HepG2 (cell line): ENCODE measurements around the gene ATP12A. TPM values are rescaled to one million over a fixed set of nuclear protein-coding genes. Genes with fewer than 3 reads are reported as not detected.
A peak's percentile ranks its signal among the peaks of the same experiment; 100 is the strongest.

Experiments used
- ATAC-seq: fragments of 200-7000 bp; cut with Tn5 transposase; 3 replicates; pipeline ENCODE4 v1.9.1; 2020; ENCODE audit warnings: mild to moderate bottlenecking, moderate library complexity
- BruUV-seq: library from RNA; stranded (reverse); fragments of 400-500 nt; replicated peaks from 2 replicates; lab custom pipeline; 2021; lab: Mats Ljungman, UMichigan
- CTCF ChIA-PET: fragments of 300-600 bp; formaldehyde crosslinking; extraction: SDS; loops from one replicate; lab custom pipeline; 2021; ENCODE audit warnings: low total read pairs, inconsistent platforms, low intra/inter-chr PET ratio; lab: Yijun Ruan, JAX
- POLR2A ChIA-PET: fragments of 350-600 bp; sonication (Branson Sonifier 250); formaldehyde crosslinking; loops from one replicate; lab custom pipeline; 2020; ENCODE audit warnings: antibody characterized with exemption, inconsistent platforms; lab: Yijun Ruan, JAX
- DNase-seq: peaks from one replicate; pipeline ENCODE4 v3.0.0-alpha.2; 2015; ENCODE audit warnings: low spot score
- FAIRE-seq: peaks from 3 replicates; lab custom pipeline; 2011; peaks lifted over from hg19 to GRCh38; lab: Jason Lieb, UNC
- H2AFZ ChIP-seq: one replicate; pipeline ENCODE4 v1.6.1; 2011; ENCODE audit warnings: low read length, inconsistent platforms
- H3K27ac ChIP-seq: fragments of 300-600 bp; 3 replicates; pipeline ENCODE4 v1.8.0; 2011; ENCODE audit warnings: mixed run types, mild to moderate bottlenecking, mixed read lengths, low read length, inconsistent platforms; ENCODE audit not compliant: insufficient read depth; ENCODE audit errors: extremely low read length
- H3K27me3 ChIP-seq, 2 experiments: fragments of 200-600 bp in 1 of 2; 2 replicates in 1 of 2; 3 replicates in 1 of 2; pipeline versions ENCODE4 v1.6.0 to v1.8.0; 2011; ENCODE audit warnings: low read length in 2 of 2, mild to moderate bottlenecking in 2 of 2, moderate library complexity in 2 of 2, inconsistent platforms in 1 of 2; ENCODE audit not compliant: insufficient read depth in 2 of 2, control insufficient read depth in 1 of 2
- H3K36me3 ChIP-seq, 2 experiments: fragments of 200-600 bp in 1 of 2; replicated peaks in 1 of 2; 2 replicates in 1 of 2; 3 replicates in 1 of 2; pipeline versions ENCODE4 v1.5.1 to v1.8.0; 2011; ENCODE audit warnings: low read length in 2 of 2, inconsistent platforms in 1 of 2; ENCODE audit not compliant: insufficient read depth in 2 of 2, control insufficient read depth in 1 of 2
- H3K4me1 ChIP-seq: 2 replicates; pipeline ENCODE4 v1.5.1; 2012; ENCODE audit warnings: low read length, inconsistent platforms; ENCODE audit not compliant: insufficient read depth
- H3K4me2 ChIP-seq: 2 replicates; pipeline ENCODE4 v1.6.0; 2011; ENCODE audit warnings: low read depth, low read length, inconsistent platforms
- H3K4me3 ChIP-seq, 3 experiments: fragments of 200-600 bp in 1 of 3; sonication (generic), shearing (Covaris generic) in 1 of 3; replicated peaks in 1 of 3; 2 replicates each; pipeline ENCODE4 v1.5.1; 2011 to 2016; ENCODE audit warnings: low read length in 3 of 3, inconsistent platforms in 2 of 3, low read depth in 2 of 3, mild to moderate bottlenecking in 2 of 3, control low read depth in 1 of 3, mixed read lengths in 1 of 3; ENCODE audit not compliant: insufficient read depth in 1 of 3
- H3K79me2 ChIP-seq: one replicate; pipeline ENCODE4 v1.6.1; 2011; ENCODE audit warnings: low read length, inconsistent platforms; ENCODE audit not compliant: insufficient read depth
- H3K9ac ChIP-seq: 2 replicates; pipeline ENCODE4 v1.6.0; 2011; ENCODE audit warnings: mild to moderate bottlenecking, low read depth, low read length, inconsistent platforms; ENCODE audit not compliant: insufficient read depth
- H3K9me3 ChIP-seq: 2 replicates; pipeline ENCODE4 v1.5.1; 2012; ENCODE audit warnings: mild to moderate bottlenecking, low read length
- H4K20me1 ChIP-seq: 2 replicates; pipeline ENCODE4 v1.6.0; 2011; ENCODE audit warnings: inconsistent platforms, mild to moderate bottlenecking, low read length, moderate library complexity; ENCODE audit not compliant: insufficient read depth
- ADNP ChIP-seq: sonication (generic); formaldehyde crosslinking; IDR thresholded peaks from 2 replicates; pipeline ENCODE4 v1.4.0; 2020; ENCODE audit warnings: missing genetic modification reagents
- ATF7 ChIP-seq, 2 experiments: fragments of 450-650 bp in 1 of 2; sonication (generic) in 1 of 2; formaldehyde crosslinking in 1 of 2; IDR thresholded peaks; 2 replicates each; pipeline versions ENCODE4 v1.4.0 to v1.6.1; 2016 to 2020; ENCODE audit warnings: antibody characterized with exemption in 1 of 2, mild to moderate bottlenecking in 1 of 2, missing genetic modification reagents in 1 of 2
- BORCS8-MEF2B ChIP-seq: sonication (generic); formaldehyde crosslinking; IDR thresholded peaks from 2 replicates; pipeline ENCODE4 v1.8.0; 2022; ENCODE audit warnings: mild to moderate bottlenecking, missing genetic modification reagents
- CEBPB ChIP-seq: IDR thresholded peaks from 2 replicates; pipeline ENCODE4 v1.6.1; 2011; ENCODE audit warnings: low read depth, low read length, improper control_type of control experiment, borderline replicate concordance
- DNMT3B ChIP-seq: conservative IDR thresholded peaks from 2 replicates; pipeline ENCODE4 v1.6.1; 2016; ENCODE audit warnings: missing biosample characterization, control low read depth
- EHMT2 ChIP-seq: fragments of 200-600 bp; sonication (generic); IDR thresholded peaks from 2 replicates; pipeline ENCODE4 v1.7.0; 2017; ENCODE audit warnings: antibody characterized with exemption, low read depth, low read length, borderline replicate concordance
- IRX3 ChIP-seq: sonication (generic); formaldehyde crosslinking; IDR thresholded peaks from 2 replicates; pipeline ENCODE4 v1.8.1; 2023; ENCODE audit warnings: mild to moderate bottlenecking, low read depth, missing genetic modification reagents, borderline replicate concordance
- MTF1 ChIP-seq: sonication (generic); formaldehyde crosslinking; IDR thresholded peaks from 2 replicates; pipeline ENCODE4 v1.5.0; 2020; ENCODE audit warnings: missing genetic modification reagents
- NR2C2 ChIP-seq: sonication (generic); formaldehyde crosslinking; IDR thresholded peaks from 2 replicates; pipeline ENCODE4 v1.4.0; 2020; ENCODE audit warnings: missing genetic modification reagents, mild to moderate bottlenecking, moderate library complexity, borderline replicate concordance
- ZNF569 ChIP-seq: sonication (generic); formaldehyde crosslinking; IDR thresholded peaks from 2 replicates; pipeline ENCODE4 v1.5.0; 2020; ENCODE audit warnings: mild to moderate bottlenecking, missing genetic modification reagents, moderate library complexity, borderline replicate concordance
- ZNF629 ChIP-seq: sonication (generic); formaldehyde crosslinking; conservative IDR thresholded peaks from 2 replicates; pipeline ENCODE4 v1.5.0; 2020; ENCODE audit warnings: missing genetic modification reagents
- ZNF749 ChIP-seq: sonication (generic); formaldehyde crosslinking; IDR thresholded peaks from 2 replicates; pipeline ENCODE4 v1.8.0; 2022; ENCODE audit warnings: mild to moderate bottlenecking, missing genetic modification reagents, moderate library complexity, borderline replicate concordance
- WGBS: methylation state at CpG from one replicate; pipeline ENCODE4 v1.1.6; 2017; ENCODE audit warnings: low lambda C conversion rate; 5-methylcytosine and 5-hydroxymethylcytosine counted together
- in situ Hi-C: cut with HindIII; loops from 2 replicates; pipeline ENCODE4 v1.10.0; 2017; ENCODE audit warnings: low pct_unique_long_range_greater_than_20kb; ENCODE audit not compliant: extremely low pct_ligation_motif_present
- intact Hi-C: fragments of 100-400 bp; cut with micrococcal nuclease; formaldehyde crosslinking; loops from one replicate; pipeline ENCODE4 v1.10.0; 2022; ENCODE audit not compliant: unreplicated experiment
- polyA plus RNA-seq, 8 experiments: library from polyadenylated mRNA; depleted of rRNA in 3 of 8; stranded (reverse) in 7 of 8; unstranded in 1 of 8; fragments of >200 nt; fragmentation: Illumina TruSeq in 4 of 8; extraction: Trizol in 4 of 8; gene quantifications; 2 replicates each; pipeline versions ENCODE4 v1.2.1 to v1.2.3, GENCODE V29; 2011 to 2016; ENCODE audit warnings: low read depth in 4 of 8, missing spikeins in 1 of 8, mixed read lengths in 1 of 8; ENCODE audit not compliant: insufficient read depth in 1 of 8
- total RNA-seq, 5 experiments: library from RNA; depleted of rRNA; stranded (reverse); fragments of >200 nt; fragmentation: Illumina TruSeq; extraction: Trizol; gene quantifications; 2 replicates each; pipeline ENCODE4 v1.2.3, GENCODE V29; 2016; ENCODE audit warnings: low read depth in 1 of 5
- TF ChIP-seq, protein P1 (sequence below): fragments of 450-650 bp; IDR thresholded peaks from 2 replicates; pipeline ENCODE4 v1.6.1; 2016
- TF ChIP-seq, protein P2 (sequence below): IDR thresholded peaks from 2 replicates; pipeline ENCODE4 v1.6.1; 2016; ENCODE audit warnings: missing compliant biosample characterization, missing genetic modification reagents, borderline replicate concordance

ATP12A gene
- total and polyA plus RNA-seq, 2 of the 13 experiments (the other 11 are each of a cell fraction or from before 2014, with no cell fraction given), result not detected

DNA sequence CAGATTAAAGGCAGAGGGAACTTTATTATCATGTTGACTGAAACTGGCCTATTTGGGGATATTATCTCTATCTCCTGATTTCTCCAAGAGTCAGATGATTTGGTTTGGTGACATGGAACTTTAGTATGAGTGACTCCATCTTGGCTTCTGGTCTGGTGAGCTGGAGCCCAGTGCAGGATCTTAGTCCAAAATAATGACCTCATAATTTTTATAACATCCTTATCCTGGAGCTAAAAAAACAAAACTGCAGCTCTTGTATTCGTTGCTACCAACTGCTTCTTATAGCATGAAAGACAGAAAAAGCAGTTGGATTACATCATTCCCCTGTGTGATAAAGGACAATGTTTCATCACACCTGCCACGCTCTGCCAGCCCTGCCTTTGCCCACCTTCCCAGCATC is 44.5 kb downstream of the ATP12A start:
- H3K9ac ChIP-seq, result no peak overlapping the region
- TF ChIP-seq ATF7 (IDR thresholded peaks at IDR 0.05) (peak; percentile 69), ATF7 (CRISPR knock-in tag; IDR thresholded peaks at IDR 0.05) (no peak), IRX3 (no peak), MTF1 (CRISPR knock-in tag) (no peak), CEBPB (0 out of 2 replicates have a peak, but pooled peaks have one; percentile 7)
- TF ChIP-seq, protein P1, sequence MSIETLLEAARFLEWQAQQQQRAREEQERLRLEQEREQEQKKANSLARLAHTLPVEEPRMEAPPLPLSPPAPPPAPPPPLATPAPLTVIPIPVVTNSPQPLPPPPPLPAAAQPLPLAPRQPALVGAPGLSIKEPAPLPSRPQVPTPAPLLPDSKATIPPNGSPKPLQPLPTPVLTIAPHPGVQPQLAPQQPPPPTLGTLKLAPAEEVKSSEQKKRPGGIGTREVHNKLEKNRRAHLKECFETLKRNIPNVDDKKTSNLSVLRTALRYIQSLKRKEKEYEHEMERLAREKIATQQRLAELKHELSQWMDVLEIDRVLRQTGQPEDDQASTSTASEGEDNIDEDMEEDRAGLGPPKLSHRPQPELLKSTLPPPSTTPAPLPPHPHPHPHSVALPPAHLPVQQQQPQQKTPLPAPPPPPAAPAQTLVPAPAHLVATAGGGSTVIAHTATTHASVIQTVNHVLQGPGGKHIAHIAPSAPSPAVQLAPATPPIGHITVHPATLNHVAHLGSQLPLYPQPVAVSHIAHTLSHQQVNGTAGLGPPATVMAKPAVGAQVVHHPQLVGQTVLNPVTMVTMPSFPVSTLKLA, result no peak
- BruUV-seq, result no TSS peak
- no peaks in the 10 kb centered on the region for H3K79me2 ChIP-seq
- H3K27me3 ChIP-seq, result peaks cover 3 to 19% of the 10 kb centered on the region in 2 experiments; a peak in 3 of 5 replicates
- H3K27ac ChIP-seq, result no peak overlapping the region
- no peak overlapping the region for H3K4me3 ChIP-seq
- FAIRE-seq (no peak), ATAC-seq (no peak), DNase-seq (no peak)
- H2AFZ ChIP-seq, result no peak overlapping the region
- no peaks in the 10 kb centered on the region for H3K4me1 ChIP-seq
- no peak overlapping the region for H3K4me2 ChIP-seq
- in situ Hi-C loops, result no loop called here
- POLR2A ChIA-PET, result no interaction called here
- CTCF ChIA-PET, result no interaction called here
- intact Hi-C loops, result loop anchor here (5.0 to 10.0 kb wide), 3 partner anchors 42 to 120 kb away; partner anchors contain the start of gene ATP12A
- H4K20me1 ChIP-seq, result no peaks in the 10 kb centered on the region
- WGBS, result 0% methylated on average over 2 of the region's 2 CpGs
- no peaks in the 10 kb centered on the region for H3K36me3 ChIP-seq
- H3K9me3 ChIP-seq, result no peaks in the 10 kb centered on the region

DNA sequence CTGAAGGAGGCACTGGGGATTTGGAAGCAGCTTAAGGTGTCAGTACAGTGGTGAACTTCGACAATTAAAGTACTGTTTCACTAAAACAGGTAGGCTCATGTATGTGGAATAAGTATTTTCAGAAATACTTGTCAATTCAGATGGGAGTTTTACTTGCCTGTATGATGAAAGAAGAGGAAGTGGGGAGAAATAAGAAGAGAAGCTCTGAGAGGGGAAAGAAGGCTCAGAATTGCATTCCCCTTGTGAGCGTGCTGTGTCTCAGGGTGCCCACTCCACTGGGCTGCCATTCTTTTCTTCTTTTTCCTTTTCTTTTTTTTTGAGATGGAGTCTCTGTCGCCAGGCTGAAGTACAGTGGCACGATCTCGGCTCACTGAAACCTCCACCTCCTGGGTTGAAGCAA is 45.2 kb downstream of the ATP12A start:
- H3K9ac ChIP-seq, result no peak overlapping the region
- ATAC-seq (no peak), DNase-seq (no peak), FAIRE-seq (no peak)
- H3K4me3 ChIP-seq, result no peak overlapping the region
- 10% methylated on average over 5 of the region's 5 CpGs for WGBS
- no peak overlapping the region for H2AFZ ChIP-seq
- H4K20me1 ChIP-seq, result no peaks in the 10 kb centered on the region
- ChIA-PET CTCF (no interaction called here), POLR2A (no interaction called here)
- in situ Hi-C loops (no loop called here), intact Hi-C loops (loop anchor here (5.0 to 10.0 kb wide), 3 partner anchors 43 to 121 kb away; partner anchors contain the start of gene ATP12A)
- no peak overlapping the region for H3K27ac ChIP-seq
- H3K36me3 ChIP-seq, result no peaks in the 10 kb centered on the region
- no peaks in the 10 kb centered on the region for H3K4me1 ChIP-seq
- no peaks in the 10 kb centered on the region for H3K79me2 ChIP-seq
- H3K4me2 ChIP-seq, result no peak overlapping the region
- H3K9me3 ChIP-seq, result no peaks in the 10 kb centered on the region
- no TSS peak for BruUV-seq
- peaks cover 1 to 12% of the 10 kb centered on the region in 2 experiments; a peak in 2 of 5 replicates for H3K27me3 ChIP-seq
- TF ChIP-seq BORCS8-MEF2B (no peak), ZNF629 (CRISPR knock-in tag) (no peak), ZNF749 (CRISPR knock-in tag) (no peak), ADNP (CRISPR knock-in tag) (no peak), EHMT2 (no peak), ZNF569 (CRISPR knock-in tag) (no peak), DNMT3B (CRISPR knock-in tag) (no peak), NR2C2 (CRISPR knock-in tag) (no peak)
- TF ChIP-seq, protein P2, sequence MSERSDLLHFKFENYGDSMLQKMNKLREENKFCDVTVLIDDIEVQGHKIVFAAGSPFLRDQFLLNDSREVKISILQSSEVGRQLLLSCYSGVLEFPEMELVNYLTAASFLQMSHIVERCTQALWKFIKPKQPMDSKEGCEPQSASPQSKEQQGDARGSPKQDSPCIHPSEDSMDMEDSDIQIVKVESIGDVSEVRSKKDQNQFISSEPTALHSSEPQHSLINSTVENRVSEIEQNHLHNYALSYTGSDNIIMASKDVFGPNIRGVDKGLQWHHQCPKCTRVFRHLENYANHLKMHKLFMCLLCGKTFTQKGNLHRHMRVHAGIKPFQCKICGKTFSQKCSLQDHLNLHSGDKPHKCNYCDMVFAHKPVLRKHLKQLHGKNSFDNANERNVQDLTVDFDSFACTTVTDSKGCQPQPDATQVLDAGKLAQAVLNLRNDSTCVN (CRISPR knock-in tag), result no peak
